Stimulated activated CD4-positive, alpha-beta T cell treated with anti-CD3 and anti-CD28 coated beads, Interleukin-2, amount 100 ng/mL, for 48 hours (primary cell): Measurements from ENCODE around the gene COQ4.

Experiments used
- DNase-seq, 2 donors: peaks; one replicate each; pipeline ENCODE4 v3.0.0-alpha.2; 2020

COQ4 gene

GRCh38 chr9:128383007-128383753, 60.5 kb downstream of the COQ4 start:
- DNase-seq: no peak
